HepG2 (cell line): ENCODE measurements around the gene ABI3BP.

ENCODE experiments used
- ASH2L ChIP-seq: fragments of 300-600, 200-600 bp; sonication (generic); IDR thresholded peaks from 2 replicates; pipeline ENCODE4 v1.7.0; 2017; ENCODE audit warnings: low read depth, mild to moderate bottlenecking, moderate library complexity, mixed read lengths, low read length; ENCODE audit not compliant: insufficient read length
- FOSL2 ChIP-seq: sonication (generic); formaldehyde crosslinking; IDR thresholded peaks from 2 replicates; pipeline ENCODE4 v1.4.0; 2020; ENCODE audit warnings: missing genetic modification reagents
- POLR2A ChIP-seq, 2 experiments: IDR thresholded peaks; 2 replicates each; pipeline ENCODE4 v1.6.1; 2011; ENCODE audit warnings: low read depth in 2 of 2, low read length in 2 of 2, mild to moderate bottlenecking in 1 of 2, moderate library complexity in 1 of 2; ENCODE audit not compliant: insufficient read depth in 1 of 2
- SMC3 ChIP-seq: IDR thresholded peaks from 2 replicates; pipeline ENCODE4 v1.6.1; 2011; ENCODE audit warnings: low read length, improper control_type of control experiment
- SP1 ChIP-seq, 2 experiments: fragments of 450-650 bp in 1 of 2; sonication (generic) in 1 of 2; formaldehyde crosslinking in 1 of 2; IDR thresholded peaks; 2 replicates each; pipeline versions ENCODE4 v1.4.0 to v1.6.1; 2016 to 2020; ENCODE audit warnings: missing genetic modification reagents in 1 of 2
- TF ChIP-seq, protein P1 (sequence below): sonication (generic); formaldehyde crosslinking; IDR thresholded peaks from 2 replicates; pipeline ENCODE4 v1.5.1; 2020; ENCODE audit warnings: mild to moderate bottlenecking, missing genetic modification reagents, moderate library complexity

DNA sequence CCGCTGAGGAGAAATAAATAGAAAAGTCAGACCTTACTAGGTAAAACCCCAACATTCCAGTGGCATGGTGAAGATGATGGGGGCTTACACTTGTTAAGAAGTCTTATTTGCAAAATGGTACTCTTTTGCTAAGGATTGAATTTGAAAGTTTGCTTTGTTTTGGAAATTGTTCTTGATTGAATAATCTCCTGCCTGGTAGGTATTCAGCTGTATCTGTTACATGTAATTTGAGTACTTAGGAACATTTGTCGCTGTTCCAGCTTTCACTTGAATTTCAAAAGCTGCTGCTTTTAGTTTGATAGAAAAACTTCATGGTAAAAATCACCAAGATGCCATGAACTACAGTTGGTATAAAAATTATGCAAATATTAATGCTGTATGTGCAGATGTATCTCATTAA is 239.4 kb downstream of the ABI3BP start:
- TF ChIP-seq, protein P1, sequence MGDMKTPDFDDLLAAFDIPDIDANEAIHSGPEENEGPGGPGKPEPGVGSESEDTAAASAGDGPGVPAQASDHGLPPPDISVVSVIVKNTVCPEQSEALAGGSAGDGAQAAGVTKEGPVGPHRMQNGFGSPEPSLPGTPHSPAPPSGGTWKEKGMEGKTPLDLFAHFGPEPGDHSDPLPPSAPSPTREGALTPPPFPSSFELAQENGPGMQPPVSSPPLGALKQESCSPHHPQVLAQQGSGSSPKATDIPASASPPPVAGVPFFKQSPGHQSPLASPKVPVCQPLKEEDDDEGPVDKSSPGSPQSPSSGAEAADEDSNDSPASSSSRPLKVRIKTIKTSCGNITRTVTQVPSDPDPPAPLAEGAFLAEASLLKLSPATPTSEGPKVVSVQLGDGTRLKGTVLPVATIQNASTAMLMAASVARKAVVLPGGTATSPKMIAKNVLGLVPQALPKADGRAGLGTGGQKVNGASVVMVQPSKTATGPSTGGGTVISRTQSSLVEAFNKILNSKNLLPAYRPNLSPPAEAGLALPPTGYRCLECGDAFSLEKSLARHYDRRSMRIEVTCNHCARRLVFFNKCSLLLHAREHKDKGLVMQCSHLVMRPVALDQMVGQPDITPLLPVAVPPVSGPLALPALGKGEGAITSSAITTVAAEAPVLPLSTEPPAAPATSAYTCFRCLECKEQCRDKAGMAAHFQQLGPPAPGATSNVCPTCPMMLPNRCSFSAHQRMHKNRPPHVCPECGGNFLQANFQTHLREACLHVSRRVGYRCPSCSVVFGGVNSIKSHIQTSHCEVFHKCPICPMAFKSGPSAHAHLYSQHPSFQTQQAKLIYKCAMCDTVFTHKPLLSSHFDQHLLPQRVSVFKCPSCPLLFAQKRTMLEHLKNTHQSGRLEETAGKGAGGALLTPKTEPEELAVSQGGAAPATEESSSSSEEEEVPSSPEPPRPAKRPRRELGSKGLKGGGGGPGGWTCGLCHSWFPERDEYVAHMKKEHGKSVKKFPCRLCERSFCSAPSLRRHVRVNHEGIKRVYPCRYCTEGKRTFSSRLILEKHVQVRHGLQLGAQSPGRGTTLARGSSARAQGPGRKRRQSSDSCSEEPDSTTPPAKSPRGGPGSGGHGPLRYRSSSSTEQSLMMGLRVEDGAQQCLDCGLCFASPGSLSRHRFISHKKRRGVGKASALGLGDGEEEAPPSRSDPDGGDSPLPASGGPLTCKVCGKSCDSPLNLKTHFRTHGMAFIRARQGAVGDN (CRISPR knock-in tag), result no peak
- TF ChIP-seq SMC3 (no peak), FOSL2 (no peak), POLR2A (IDR thresholded peaks at IDR 0.05; ENCODE audit: insufficient read depth in 1 of 2, low read depth in 2 of 2, low read length in 2 of 2) (no peak), SP1 (IDR thresholded peaks at IDR 0.05) (no peak), SP1 (CRISPR knock-in tag; IDR thresholded peaks at IDR 0.05) (no peak), ASH2L (no peak)
